Raji (cell line): Measurements from ENCODE around the gene MALL.

ENCODE experiments used
- POLR2A ChIP-seq: IDR thresholded peaks from 2 replicates; pipeline ENCODE4 v1.6.1; 2011; ENCODE audit warnings: low read depth, low read length, control low read depth; ENCODE audit not compliant: insufficient read depth

The MALL gene

DNA sequence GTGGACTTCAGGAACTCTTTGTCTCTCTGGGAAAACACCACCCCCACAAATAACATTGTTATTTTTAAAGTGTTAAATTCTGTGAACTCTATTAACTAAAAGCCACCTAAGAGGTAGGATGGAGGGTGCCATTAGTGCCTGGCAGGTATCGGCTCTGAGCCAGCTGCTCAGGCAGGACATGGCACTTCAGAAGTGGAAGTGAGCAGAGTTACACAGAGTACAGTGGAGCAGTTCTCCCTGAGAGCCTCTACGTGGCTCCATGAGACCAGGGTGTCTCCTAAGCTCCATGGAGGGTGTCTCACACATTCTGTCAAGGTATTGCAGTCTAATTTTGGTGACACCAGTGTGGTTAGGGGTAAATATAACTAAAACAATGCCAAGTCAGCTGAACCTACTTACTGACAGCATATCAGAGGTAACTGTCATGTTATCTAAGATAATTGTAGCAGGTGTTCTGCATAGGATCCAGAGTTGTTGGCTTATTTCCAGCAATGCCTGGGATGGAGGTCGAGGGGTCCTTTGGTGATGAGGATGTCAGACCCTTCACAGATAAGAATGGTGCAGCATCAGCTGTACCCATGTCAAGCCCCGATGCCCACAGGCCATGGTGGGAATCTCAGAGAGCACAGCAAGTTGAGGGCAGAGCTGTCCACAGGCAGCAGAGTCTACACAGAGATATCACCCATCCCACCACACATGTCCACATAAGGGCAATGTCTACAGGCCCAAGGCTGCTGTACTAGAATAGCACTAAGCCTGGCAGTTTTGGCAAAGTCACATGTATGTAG is 8.6 kb upstream of the MALL start:
- TF ChIP-seq POLR2A: no peak

DNA sequence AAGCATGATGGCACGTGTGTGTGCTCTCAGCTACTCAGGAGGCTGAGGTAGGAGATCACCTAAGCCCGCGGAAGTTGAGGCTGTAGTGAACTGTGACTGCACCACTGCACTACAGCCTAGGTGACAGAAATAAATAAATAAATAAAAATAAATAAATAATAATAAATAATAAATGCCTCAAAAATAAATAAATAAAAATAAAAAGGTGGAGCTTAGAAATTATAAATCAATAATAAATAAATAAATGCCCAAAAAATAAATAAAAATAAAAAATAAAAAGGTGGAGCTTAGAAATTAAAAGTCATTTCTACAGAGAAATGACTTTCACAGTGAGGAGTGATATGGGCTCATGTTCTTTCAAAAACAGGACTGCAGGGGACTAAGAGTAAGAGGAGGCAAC is 6.0 kb upstream of the MALL start:
- no peak for TF ChIP-seq POLR2A

DNA sequence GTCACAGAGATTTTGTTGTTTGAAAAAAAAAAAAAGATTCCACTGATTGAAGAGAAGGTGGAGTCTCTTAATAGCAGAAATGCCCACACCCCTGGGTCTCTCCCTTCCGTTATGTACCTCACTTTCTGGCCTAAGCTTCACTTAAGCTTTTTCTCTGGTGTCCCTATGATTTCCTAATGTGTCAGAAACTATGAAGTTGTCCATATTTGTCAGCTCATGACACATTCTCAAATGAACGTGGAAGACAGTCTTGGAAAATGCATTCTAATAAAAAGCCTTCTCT is 5.4 kb upstream of the MALL start:
- TF ChIP-seq POLR2A: no peak

DNA sequence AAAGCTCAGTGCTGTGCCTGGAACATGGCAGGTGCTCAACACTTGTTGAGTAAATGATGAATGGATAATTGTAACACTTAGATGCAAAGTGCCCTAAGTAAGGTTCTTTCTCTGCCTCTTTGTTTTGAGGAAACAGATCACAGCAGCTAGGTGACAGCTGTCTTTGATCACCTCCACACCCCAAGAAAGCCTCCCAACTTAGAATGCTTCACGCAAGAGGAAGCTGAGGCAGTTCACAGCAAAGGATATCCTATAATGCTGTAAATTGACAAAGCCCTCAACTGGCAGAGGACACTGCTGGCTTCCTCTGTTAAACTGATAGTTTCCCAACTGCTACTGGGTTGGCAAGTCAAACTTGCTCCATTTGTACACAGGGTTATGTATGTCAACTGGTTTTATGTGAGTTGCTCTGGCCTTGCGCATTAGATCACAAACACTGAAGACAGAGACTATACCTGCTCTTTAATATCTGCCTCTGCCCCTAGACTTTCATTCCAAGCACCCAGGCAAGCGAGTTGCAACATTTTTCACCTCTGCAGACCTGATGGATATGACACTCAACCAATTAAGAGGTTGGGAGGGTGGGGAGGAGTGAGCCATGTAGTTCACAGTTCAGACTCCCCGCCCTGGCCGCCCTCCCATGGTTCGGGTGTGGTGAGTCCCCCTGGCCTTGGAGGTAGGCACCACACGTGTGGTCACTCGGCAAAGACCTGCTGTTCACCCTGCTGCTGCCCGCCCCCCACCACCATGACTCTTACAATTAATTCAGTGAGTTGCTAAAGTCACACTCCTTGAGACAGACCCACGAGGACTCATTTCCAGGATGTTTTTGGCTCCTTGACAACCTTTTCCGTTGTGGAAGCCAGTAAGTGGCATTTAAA is 4.8 kb upstream of the MALL start:
- TF ChIP-seq POLR2A: no peak

DNA sequence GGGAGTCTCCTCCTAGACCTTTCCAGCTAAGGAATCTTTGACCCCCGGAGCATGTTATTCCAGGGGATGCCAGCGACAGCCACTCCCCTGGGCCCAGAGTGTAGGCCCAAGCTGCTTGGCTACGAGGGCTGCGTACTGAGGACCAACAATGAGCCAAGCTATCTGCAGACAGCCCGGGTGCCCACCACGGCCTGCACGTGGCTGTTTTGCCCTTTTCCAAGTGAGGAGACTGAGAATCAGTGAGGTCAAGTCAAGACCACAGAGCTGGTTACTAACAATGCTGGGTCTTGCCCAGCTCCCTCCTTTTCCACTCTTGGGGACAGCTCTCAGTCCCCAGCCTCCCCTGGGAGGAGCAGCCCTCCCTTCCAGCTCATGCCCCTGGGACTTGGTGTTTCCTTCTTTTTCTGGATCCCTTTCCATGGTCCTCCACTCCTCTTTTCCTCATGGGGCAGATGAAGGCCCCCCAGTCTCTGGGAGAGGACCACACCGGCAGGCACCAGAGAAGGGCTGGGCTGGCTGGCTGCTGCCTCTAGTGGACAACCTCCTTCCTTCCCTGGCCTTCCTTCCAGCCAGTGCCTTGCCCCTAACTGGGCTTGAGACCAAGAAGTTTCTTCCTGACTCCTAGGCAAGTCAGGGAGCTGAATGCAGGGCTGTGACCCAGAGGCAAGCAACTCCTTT is 550 bp upstream of the MALL start:
- TF ChIP-seq POLR2A: no peak

DNA sequence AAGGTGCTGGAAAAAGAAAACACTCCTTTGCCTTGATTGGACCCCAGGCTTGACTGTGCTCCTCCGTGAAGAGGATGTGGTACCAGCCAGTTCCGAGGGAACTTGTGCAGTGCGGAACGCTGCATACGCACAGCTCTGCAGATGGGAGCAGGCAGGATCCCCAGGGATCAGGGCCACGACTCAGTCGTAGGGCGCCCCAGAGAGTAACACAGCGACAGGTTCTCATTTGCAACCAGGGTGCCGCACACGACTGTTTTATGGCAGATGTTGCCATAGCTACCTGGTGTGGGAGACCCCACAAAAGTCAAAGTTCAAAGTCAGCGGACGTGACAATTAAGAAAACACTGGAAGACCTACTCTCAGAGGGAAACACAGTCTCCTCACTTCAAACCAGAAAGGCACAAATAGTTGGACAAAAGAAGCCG is 779 bp downstream of the MALL start:
- no peak for TF ChIP-seq POLR2A

DNA sequence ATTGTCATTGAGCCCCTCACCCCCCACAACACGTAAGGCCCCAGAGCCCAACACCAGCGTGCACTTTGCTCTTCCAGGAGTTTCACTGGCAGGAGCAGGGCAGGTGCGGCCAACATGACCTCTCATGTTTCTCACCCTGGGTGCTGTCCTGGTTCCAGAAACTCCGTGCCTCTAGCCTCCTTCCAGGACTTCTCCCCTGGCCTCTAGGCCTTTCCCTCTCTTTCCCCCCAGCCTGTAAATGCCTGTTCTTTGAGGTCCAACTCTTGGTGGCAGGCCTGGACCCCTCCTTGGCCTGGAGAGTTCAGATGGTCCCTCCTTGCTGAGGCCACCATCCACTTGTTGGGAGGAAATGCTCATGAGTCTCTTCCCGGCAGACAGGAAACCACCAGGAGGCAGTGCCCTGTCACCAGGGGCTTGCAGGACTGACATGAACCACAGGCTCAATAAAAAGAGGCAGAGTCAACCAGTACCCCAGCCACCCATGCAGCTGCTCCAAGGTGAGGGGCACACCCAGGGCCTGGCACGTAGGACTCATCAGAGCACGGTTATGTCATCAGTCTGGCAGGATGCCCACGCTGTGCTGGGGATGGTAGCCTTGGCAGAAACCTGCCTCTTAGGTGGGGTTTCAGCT is 1.5 kb downstream of the MALL start:
- TF ChIP-seq POLR2A: no peak

DNA sequence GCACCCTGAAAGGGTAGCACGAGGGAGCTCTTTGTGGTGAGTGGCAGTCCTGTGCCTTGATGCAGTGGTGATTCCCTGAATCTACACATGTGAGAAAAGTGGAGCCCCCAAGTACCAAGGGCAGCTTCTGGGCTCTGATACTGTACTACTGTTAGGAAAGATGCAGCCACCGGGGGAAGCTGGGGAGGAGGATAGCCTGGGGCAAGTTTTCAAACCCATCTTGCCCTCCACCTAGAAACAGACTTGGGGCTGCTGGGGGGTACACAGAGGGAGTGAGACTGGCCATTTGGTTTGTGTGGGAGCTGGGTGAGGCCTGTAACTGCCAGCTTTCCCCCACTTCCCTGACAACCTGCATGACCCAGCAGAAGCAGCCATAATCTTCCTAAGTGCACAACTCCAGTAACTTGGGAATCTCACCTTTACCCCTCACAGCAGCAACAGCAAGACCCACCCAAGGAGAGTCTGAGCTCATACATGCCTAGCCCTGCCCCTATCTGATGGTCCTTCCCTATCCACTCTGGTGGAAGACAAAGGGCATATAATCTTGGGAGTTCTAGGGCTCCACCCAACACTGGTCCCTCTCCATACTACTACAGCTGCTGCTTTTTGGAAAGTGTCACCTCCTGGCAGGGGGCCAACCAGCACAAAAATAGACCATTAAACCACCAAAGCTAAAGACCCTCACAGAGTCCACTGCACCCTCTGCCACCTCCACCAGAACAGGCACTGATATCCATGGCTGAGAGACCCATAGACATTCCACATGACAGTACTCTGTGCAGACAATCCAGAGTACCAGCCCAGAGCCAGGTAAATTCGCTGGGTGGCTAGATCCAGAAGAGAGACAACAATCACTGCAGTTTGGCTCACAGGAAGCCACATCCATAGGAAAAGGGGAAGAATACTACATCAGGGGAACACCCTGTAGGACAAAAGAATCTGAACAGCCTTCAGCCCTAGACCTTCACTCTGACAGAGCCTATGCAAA is 8.2 kb downstream of the MALL start:
- no peak for TF ChIP-seq POLR2A

DNA sequence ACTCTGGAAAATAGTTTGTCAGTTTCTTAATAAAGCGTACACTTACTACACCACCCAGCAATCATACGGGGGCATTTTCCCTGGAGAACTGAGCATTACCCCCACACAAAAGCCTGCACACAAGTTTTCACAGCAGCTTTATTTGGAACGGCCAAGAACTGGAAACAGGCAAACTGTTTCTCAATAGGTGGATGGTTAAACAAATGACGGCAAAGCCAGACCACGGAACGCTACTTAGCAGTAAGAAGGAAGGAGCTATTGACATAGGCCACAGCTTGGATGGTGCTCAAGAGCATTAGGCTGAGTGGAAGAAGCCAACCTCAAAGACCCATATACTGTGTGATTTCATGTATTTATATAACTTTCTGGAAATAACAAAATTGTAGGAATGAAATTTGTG is 9.0 kb downstream of the MALL start:
- no peak for TF ChIP-seq POLR2A

DNA sequence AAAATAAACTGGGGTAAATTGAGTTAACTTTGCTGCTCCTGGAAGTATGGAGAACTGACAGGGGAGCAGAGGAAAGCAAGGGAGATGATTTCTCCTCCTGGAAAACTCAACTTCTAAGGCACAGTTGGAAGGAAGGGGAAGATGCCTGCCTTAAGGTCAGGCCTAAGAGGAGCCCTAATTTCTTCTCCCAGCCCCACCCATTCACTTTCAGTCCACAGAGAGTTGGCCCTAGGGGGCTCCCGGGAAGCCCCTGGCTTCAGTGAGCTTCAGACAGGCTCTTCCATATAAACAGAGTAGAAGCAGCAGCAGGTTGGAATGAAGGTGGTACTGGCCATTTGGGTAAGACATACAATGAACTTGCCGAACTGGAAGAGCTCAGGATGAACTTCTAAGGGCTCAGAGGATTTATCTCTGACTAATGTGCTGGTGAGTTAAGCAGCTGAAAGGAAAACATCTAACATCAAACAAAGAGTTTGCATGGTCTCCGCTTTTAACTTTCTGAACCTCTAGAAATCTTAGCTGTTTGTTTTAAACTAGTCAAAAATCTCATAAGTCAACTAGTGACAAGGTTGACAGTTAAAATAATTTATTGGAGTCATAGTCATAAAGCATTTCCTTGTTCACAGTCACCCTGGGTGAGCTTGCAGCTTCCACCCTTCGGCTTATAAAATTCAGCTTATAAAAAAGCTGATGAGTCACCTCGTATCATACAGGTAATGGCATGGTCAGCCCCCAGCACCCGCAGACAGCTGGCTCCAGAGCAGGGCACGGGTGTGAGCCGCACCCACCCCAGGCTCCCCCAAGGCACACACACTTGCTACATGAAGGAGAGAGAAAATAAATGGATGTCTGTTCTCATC is 9.8 kb downstream of the MALL start:
- no peak for TF ChIP-seq POLR2A

DNA sequence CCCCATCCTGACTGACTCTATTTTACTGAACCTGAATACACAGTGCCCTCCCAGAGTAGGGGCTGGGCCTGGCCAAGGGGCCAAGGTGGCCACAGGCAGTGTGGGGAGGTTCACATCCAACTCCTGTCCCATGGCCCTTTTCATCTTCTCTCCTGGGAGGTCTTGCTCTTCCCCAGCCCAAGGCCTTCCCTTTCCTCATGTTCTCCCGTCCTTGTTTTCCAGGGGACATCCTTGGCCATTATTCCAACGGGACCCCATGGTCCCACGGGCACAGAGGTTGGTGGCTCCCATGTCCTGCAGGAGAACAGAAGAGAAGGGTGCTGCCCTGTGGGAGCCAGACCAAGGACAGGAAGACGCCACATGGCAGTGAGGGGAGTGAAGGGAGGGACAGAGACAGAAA is 10.4 kb downstream of the MALL start:
- no peak for TF ChIP-seq POLR2A

DNA sequence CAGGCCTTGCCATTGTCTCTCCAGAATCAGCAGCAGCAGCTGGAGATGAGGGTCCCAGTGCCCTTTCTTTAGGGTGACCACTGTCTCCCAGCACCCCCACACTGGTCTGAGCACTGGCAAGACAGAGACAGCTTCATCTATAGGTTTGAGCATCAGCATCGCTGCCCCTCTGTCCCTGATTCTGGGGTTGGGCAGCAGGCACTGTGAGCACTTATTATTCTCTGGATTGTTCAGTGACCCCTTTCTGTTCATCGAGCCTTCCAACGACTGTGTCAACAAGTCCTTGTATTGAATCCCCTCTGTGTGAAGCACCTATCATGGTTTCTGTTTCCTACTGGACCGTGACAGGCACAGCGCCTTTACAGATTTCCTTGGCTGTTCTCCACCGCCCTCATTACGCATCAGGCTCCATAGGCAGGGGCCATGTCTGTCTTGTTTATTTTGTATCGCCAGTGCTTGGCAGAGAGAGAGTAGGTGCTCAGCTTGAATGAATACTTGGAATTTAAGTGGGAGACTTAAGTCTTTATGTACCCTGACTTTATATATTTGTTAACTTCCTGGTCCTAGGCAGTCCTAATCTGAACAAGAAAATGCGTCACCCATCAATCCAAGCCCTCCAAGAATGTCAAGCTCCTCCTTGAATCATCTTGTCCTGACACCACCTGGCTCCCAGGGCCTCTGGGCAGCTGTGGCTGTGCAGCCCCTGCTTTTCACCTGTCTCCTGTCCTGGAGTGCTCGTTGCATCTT is 11.4 kb downstream of the MALL start:
- no peak for TF ChIP-seq POLR2A
